Dermis blood vessel endothelial cell (primary cell): ENCODE measurements around the gene DTNBP1. TPM values are rescaled to one million over a fixed set of nuclear protein-coding genes. Genes with fewer than 3 reads are reported as not detected.

Experiments used
- DNase-seq: peaks from one replicate; pipeline ENCODE4 v3.0.0; 2010
- total RNA-seq: library from RNA; depleted of rRNA; stranded (reverse); fragments of >200 nt; gene quantifications from 2 replicates; pipeline ENCODE4 v1.2.3, GENCODE V29; 2014

The DTNBP1 gene
- total RNA-seq, 1 donor from 2014 or later: 13.6 TPM

GRCh38 chr6:15500078-15500740 lies 162.6 kb downstream of the DTNBP1 start:
- no peak for DNase-seq

GRCh38 chr6:15499591-15499990 lies 163.2 kb downstream of the DTNBP1 start:
- DNase-seq: no peak

DNA sequence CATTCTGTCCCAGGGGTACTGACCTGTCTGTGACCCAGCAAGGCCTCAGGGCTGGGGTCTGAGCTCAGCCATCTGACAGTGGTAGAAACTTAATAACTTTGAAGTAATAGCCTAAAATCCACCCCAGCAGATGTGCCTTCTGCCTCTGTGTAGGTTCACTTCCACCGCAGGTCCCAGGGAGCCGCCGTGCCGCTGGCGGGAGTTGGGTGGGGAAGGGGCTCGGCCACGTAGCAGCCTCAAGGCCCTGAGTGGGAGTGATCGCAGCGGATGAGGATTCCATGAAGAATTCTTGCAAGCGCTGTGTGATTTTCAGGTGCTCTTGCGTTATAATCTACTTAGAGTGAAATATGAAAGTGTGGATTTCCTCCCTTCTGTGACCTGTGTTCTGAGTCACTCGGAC lies 163.7 kb downstream of the DTNBP1 start:
- DNase-seq: no peak

DNA sequence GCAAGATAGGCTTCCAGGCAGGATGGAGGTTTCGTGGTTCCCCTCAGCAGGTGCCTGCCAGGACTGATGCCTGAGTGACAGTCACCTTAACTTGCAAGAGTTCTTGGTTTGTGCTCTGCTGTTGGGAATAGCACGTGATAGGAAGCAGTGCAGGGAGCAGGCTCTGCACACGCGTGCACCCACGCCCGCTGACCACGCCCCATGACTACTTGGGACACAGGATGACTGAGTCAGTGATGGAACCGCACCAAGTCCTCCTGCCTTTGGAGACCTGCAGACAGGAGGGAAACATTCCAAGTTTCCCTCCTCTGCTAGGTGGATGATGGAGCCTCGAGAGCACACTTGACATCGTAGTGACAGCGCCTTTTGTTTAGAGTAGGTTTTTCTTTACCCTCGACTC lies 164.2 kb downstream of the DTNBP1 start:
- peak; percentile 32 for DNase-seq

DNA sequence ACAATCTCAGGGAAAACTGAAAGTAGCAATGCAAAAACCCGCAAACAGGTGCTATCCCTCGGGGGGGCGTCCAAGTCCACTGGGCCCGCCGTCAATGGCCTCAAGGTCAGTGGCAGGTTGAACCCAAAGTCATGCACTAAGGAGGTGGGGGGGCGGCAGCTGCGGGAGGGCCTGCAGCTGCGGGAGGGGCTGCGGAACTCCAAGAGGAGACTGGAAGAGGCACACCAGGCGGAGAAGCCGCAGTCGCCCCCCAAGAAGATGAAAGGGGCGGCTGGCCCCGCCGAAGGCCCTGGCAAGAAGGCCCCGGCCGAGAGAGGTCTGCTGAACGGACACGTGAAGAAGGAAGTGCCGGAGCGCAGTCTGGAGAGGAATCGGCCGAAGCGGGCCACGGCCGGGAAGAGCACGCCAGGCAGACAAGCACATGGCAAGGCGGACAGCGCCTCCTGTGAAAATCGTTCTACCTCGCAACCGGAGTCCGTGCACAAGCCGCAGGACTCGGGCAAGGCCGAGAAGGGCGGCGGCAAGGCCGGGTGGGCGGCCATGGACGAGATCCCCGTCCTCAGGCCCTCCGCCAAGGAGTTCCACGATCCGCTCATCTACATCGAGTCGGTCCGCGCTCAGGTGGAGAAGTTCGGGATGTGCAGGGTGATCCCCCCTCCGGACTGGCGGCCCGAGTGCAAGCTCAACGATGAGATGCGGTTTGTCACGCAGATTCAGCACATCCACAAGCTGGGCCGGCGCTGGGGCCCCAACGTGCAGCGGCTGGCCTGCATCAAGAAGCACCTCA lies 166.3 kb downstream of the DTNBP1 start:
- DNase-seq: no peak

DNA sequence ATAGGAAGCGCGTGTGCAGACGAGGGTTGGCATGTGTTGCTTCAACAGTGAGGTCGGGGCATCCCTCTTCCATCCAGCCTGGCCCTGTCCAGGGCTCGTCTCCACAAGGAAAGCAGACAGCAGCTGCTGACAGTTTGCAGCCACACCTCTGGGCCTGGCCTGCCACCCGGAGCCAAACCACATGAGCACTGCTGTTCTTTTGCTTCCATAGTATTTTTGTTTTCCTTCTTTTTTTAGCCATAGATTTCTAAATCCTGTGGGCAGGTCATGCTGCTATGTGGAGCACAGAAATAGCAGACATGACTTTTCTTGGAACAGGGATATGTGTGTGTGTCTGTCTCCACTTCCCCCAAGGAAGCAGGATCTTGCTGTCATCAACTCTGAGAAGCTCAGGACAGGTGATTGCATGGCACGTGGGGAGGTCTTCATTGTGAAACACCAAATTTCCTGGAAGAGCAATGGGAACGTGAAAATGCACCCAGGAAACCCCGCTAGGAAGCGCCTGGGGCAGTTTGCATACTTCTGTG lies 167.4 kb downstream of the DTNBP1 start:
- no peak for DNase-seq

GRCh38 chr6:15493437-15494168 lies 169.2 kb downstream of the DTNBP1 start:
- no peak for DNase-seq

GRCh38 chr6:15491986-15492269 lies 170.9 kb downstream of the DTNBP1 start:
- no peak for DNase-seq

DNA sequence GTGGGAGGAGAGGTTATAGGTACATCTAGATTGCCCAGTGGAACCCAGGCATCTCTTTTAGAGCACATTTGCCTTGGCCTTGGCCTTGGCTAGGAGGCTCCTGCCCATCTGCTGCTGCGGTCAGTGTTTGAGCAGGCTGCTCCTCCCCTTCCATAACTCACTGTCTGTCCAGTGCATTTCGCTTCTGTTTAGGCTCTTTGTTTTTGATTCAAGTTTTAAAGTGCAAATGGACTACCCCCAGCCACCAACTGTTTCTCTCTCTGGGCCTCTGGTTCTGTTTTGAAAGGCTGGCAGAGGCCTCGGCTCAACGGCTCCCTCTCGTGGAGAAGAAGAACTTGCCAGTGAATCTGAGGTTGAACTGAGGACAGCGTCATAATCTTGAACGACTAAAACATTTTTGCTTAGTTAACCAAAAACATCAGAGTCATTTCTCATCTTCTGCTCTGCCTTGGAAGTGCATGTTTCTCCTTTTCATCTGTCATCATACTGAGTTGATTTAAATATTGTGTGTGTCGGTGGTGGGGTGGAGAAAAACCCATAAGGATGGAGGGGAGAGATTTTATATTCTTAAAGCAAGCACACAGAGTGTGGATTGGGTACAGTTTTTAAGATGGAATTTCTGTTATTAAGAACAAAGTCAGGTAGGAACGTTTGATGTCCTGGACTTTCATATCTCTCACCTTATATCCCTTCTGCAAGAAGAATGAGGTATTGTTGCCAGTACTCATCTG lies 171.4 kb downstream of the DTNBP1 start:
- DNase-seq: peak; percentile 78

GRCh38 chr6:15490242-15491100 lies 172.4 kb downstream of the DTNBP1 start:
- no peak for DNase-seq

GRCh38 chr6:15489261-15489962 lies 173.4 kb downstream of the DTNBP1 start:
- DNase-seq: no peak

- no peak for DNase-seq
Measured at GRCh38 chr6:15487262-15487661, 175.6 kb downstream of the DTNBP1 start.

DNA sequence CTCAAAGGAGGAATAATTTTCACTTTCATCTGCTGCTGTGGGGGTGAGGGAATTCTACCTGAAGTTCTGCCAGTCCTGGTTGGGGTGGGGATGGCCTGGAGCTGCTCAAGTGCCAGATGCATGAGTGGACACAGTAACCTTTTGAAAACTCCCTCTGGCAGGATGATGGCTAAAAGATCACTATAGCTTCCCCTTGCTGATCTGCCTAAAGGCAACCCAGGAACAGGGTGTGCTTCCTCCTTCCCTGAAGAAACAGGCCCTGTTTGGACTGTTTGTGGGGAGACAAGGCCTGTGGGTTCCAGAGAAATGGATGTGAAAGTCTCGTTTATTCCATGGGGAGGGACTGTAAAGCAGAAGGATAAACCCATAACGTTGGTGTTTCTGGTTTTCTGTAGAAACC lies 176.9 kb downstream of the DTNBP1 start:
- no peak for DNase-seq

GRCh38 chr6:15484821-15485220 lies 178.0 kb downstream of the DTNBP1 start:
- no peak for DNase-seq

GRCh38 chr6:15484140-15484539 lies 178.7 kb downstream of the DTNBP1 start:
- DNase-seq: no peak

GRCh38 chr6:15483060-15483459 lies 179.8 kb downstream of the DTNBP1 start:
- no peak for DNase-seq

GRCh38 chr6:15481390-15482291 lies 181.2 kb downstream of the DTNBP1 start:
- DNase-seq: no peak

DNA sequence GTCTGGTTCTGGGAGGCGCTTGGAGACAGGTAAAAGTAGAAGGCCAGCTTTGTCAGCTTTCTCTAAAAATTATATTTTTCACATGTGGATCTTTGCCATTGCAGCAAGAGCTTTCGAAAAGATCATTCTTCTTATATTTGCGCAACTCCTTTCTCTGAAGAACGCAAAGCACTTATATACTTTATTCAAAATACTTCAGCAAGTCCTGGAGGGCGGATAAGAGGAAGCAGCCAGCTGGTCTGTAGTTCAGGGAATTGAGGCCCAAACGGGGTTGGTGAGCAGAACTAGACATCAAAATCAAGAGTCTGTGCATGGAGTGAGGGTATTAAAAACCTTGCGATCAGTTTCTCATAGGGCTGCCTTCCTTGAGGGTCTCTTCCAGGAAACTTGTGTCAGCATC lies 182.3 kb downstream of the DTNBP1 start:
- no peak for DNase-seq

GRCh38 chr6:15479761-15480160 lies 183.1 kb downstream of the DTNBP1 start:
- DNase-seq: peak; percentile 67

GRCh38 chr6:15477746-15478145 lies 185.1 kb downstream of the DTNBP1 start:
- DNase-seq: no peak
